OCI-LY3 (cell line): ENCODE measurements around the gene CRTAC1.

Experiments
- H2AFZ ChIP-seq: fragments of 200-600, 300-600 bp; shearing (Covaris generic); 2 replicates; pipeline ENCODE4 v1.6.0; 2014; ENCODE audit warnings: antibody characterized with exemption, low read depth, low read length
- H3K27ac ChIP-seq: fragments of 200-600, 300-600 bp; sonication (generic); 2 replicates; pipeline ENCODE4 v1.5.1; 2014; ENCODE audit warnings: mild to moderate bottlenecking, low read length, moderate library complexity, mixed read lengths
- H3K27me3 ChIP-seq: fragments of 200-600, 300-600 bp; sonication (generic); 2 replicates; pipeline ENCODE4 v1.6.1; 2014; ENCODE audit warnings: low read depth, low read length, mixed read lengths
- H3K36me3 ChIP-seq: fragments of 200-600, 300-600 bp; sonication (generic); replicated peaks from 2 replicates; pipeline ENCODE3; 2014; ENCODE audit warnings: low read depth, low read length, mixed read lengths
- H3K4me1 ChIP-seq: fragments of 300-600, 200-600 bp; sonication (generic); 2 replicates; pipeline ENCODE4 v1.6.1; 2014; ENCODE audit warnings: low read length, mixed read lengths
- H3K4me2 ChIP-seq: fragments of 200-600, 300-600 bp; sonication (generic); 2 replicates; pipeline ENCODE4 v1.6.1; 2014; ENCODE audit warnings: low read length, mixed read lengths
- H3K4me3 ChIP-seq: fragments of 300-600, 200-600 bp; sonication (generic); 2 replicates; pipeline ENCODE4 v1.5.1; 2014; ENCODE audit warnings: antibody characterized with exemption, mild to moderate bottlenecking, low read length, moderate library complexity
- H3K79me2 ChIP-seq: fragments of 300-600, 200-600 bp; shearing (Covaris generic); 2 replicates; pipeline ENCODE4 v1.6.1; 2014; ENCODE audit warnings: mild to moderate bottlenecking, low read length, mixed read lengths
- H3K9ac ChIP-seq: fragments of 300-600, 200-600 bp; shearing (Covaris generic); 2 replicates; pipeline ENCODE4 v1.6.0; 2014; ENCODE audit warnings: mild to moderate bottlenecking, low read length, moderate library complexity
- H3K9me3 ChIP-seq: fragments of 200-600, 300-600 bp; shearing (Covaris generic); 2 replicates; pipeline ENCODE4 v1.6.1; 2014; ENCODE audit warnings: low read length, mixed read lengths; ENCODE audit not compliant: insufficient read depth
- H4K20me1 ChIP-seq: fragments of 200-600, 300-600 bp; sonication (generic); 2 replicates; pipeline ENCODE4 v1.6.1; 2016; ENCODE audit warnings: low read length, mixed read lengths; ENCODE audit not compliant: insufficient read depth
- CTCF ChIP-seq: fragments of 200-600, 300-600 bp; sonication (generic); IDR thresholded peaks from 2 replicates; pipeline ENCODE4 v1.5.1; 2014; ENCODE audit warnings: antibody characterized with exemption, low read length, low read depth
- EZH2phosphoT487 ChIP-seq: fragments of 200-600 bp; shearing (Covaris generic); IDR thresholded peaks from 2 replicates; pipeline ENCODE4 v1.6.1; 2018; ENCODE audit warnings: antibody characterized with exemption, mixed run types, low read depth

The CRTAC1 gene

GRCh38 chr10:97944772-97945171, 85.6 kb downstream of the CRTAC1 start:
- no peaks in the 10 kb centered on the region for H4K20me1 ChIP-seq
- H3K4me3 ChIP-seq, result no peak overlapping the region
- H3K36me3 ChIP-seq, result no peaks in the 10 kb centered on the region
- H2AFZ ChIP-seq, result no peak overlapping the region
- no peaks in the 10 kb centered on the region for H3K4me1 ChIP-seq
- no peaks in the 10 kb centered on the region for H3K9me3 ChIP-seq
- H3K27ac ChIP-seq, result no peak overlapping the region
- TF ChIP-seq CTCF (no peak), EZH2phosphoT487 (no peak)
- no peaks in the 10 kb centered on the region for H3K27me3 ChIP-seq
- no peak overlapping the region for H3K4me2 ChIP-seq
- H3K9ac ChIP-seq, result no peak overlapping the region
- H3K79me2 ChIP-seq, result no peaks in the 10 kb centered on the region

GRCh38 chr10:97943294-97943693, 87.1 kb downstream of the CRTAC1 start:
- no peak overlapping the region for H3K4me3 ChIP-seq
- no peak overlapping the region for H3K27ac ChIP-seq

GRCh38 chr10:97940534-97940933, 89.9 kb downstream of the CRTAC1 start:
- Histone ChIP-seq H3K4me3 (no peak overlapping the region), H3K79me2 (no peaks in the 10 kb centered on the region), H3K4me1 (no peaks in the 10 kb centered on the region), H3K4me2 (no peak overlapping the region), H3K27me3 (no peaks in the 10 kb centered on the region), H2AFZ (no peak overlapping the region), H3K9ac (no peak overlapping the region), H3K9me3 (no peaks in the 10 kb centered on the region), H3K36me3 (no peaks in the 10 kb centered on the region), H3K27ac (no peak overlapping the region), H4K20me1 (no peaks in the 10 kb centered on the region)
- no peak for TF ChIP-seq CTCF
- no peak for TF ChIP-seq EZH2phosphoT487

More at GRCh38 chr10:97943294-97943693, 87.1 kb downstream of the CRTAC1 start:
- no peak overlapping the region for H3K4me2 ChIP-seq
- H2AFZ ChIP-seq, result no peak overlapping the region
- H3K79me2 ChIP-seq, result no peaks in the 10 kb centered on the region
- H3K9me3 ChIP-seq, result no peaks in the 10 kb centered on the region
- H3K36me3 ChIP-seq, result no peaks in the 10 kb centered on the region
- H3K9ac ChIP-seq, result no peak overlapping the region
- no peaks in the 10 kb centered on the region for H3K4me1 ChIP-seq
- H4K20me1 ChIP-seq, result no peaks in the 10 kb centered on the region
- H3K27me3 ChIP-seq, result no peaks in the 10 kb centered on the region
- TF ChIP-seq CTCF (no peak), EZH2phosphoT487 (no peak)

GRCh38 chr10:97939446-97939990, 90.9 kb downstream of the CRTAC1 start:
- H3K4me2 ChIP-seq, result no peak overlapping the region

More at GRCh38 chr10:97939446-97939990, 90.9 kb downstream of the CRTAC1 start:
- Histone ChIP-seq H3K36me3 (no peaks in the 10 kb centered on the region), H2AFZ (no peak overlapping the region), H3K4me1 (no peaks in the 10 kb centered on the region), H3K4me3 (no peak overlapping the region), H3K9me3 (no peaks in the 10 kb centered on the region), H3K9ac (no peak overlapping the region), H3K27me3 (no peaks in the 10 kb centered on the region), H3K79me2 (no peaks in the 10 kb centered on the region), H3K27ac (no peak overlapping the region), H4K20me1 (no peaks in the 10 kb centered on the region)
- TF ChIP-seq EZH2phosphoT487 (no peak), CTCF (no peak)
